ENCODE results near the gene PCCA. TPM values are rescaled to one million over a fixed set of nuclear protein-coding genes. Genes with fewer than 3 reads are reported as not detected.

PCCA gene
- total RNA-seq, 4 donors from 2014 or later = 33.8 to 40.3 (median 39.0) TPM

GRCh38 chr13:100396776-100397175 lies 307.9 kb downstream of the PCCA start:
- DNase-seq (ENCODE audit: extremely low spot score) = no peak
- H3K4me1 ChIP-seq = peaks cover 0 to 7% (median 4%) of the 10 kb centered on the region in 4 donors
- no peak overlapping the region for H3K4me3 ChIP-seq
- no peaks in the 10 kb centered on the region for H3K27me3 ChIP-seq
- 87% methylated on average over 6 of the region's 6 CpGs for WGBS
- H3K36me3 ChIP-seq = no peaks in the 10 kb centered on the region
- no peak overlapping the region for H3K27ac ChIP-seq (replicated peaks in 1 of 4)
- intact Hi-C loops (cut with DNase I) = no loop called here
- no peaks in the 10 kb centered on the region for H3K9me3 ChIP-seq
- TF ChIP-seq EP300 (IDR thresholded peaks at IDR 0.05) = no peak
- TF ChIP-seq POLR2AphosphoS5 (IDR thresholded peaks at IDR 0.05) = no peak
- TF ChIP-seq CTCF (IDR thresholded peaks at IDR 0.05) = no peak
- no peak for TF ChIP-seq POLR2A (IDR thresholded peaks at IDR 0.05; ENCODE audit: low read depth)

- Histone ChIP-seq H3K4me1 (peaks cover 0 to 3% (median 0%) of the 10 kb centered on the region in 4 donors), H3K4me3 (no peak overlapping the region), H3K36me3 (no peaks in the 10 kb centered on the region), H3K27me3 (no peaks in the 10 kb centered on the region), H3K9me3 (no peaks in the 10 kb centered on the region), H3K27ac (replicated peaks in 1 of 4) (no peak overlapping the region)
- DNase-seq (ENCODE audit: extremely low spot score) = no peak
- intact Hi-C loops (cut with DNase I) = no loop called here
- WGBS = 96% methylated on average over 4 of the region's 4 CpGs
- TF ChIP-seq CTCF (IDR thresholded peaks at IDR 0.05) = no peak
- no peak for TF ChIP-seq POLR2AphosphoS5 (IDR thresholded peaks at IDR 0.05)
These were observed 308.7 kb downstream of the PCCA start for GRCh38 chr13:100397627-100398026.

DNA sequence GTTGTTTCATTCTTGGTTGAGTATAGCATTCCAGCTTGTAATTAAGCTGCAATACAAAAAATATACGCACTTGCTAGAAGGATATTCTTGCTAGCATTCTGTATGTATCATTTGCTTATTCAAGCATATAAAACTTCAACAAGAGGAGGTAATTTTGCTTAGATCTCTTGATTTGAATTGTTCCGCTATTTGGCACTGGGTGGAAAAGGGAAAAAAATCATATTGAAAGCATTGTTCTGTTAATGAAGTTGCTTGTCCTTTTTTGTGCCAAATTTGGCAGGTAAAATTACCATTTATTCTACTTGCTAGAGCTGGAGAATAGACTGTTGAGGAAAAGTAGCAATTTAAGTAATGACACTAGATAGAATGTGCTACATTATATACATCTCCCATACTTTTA lies 309.5 kb downstream of the PCCA start:
- H3K36me3 ChIP-seq = peaks cover 0 to 2% (median 0%) of the 10 kb centered on the region in 4 donors
- no peak for DNase-seq (ENCODE audit: extremely low spot score)
- H3K9me3 ChIP-seq = no peaks in the 10 kb centered on the region
- no peak overlapping the region for H3K4me3 ChIP-seq
- H3K27ac ChIP-seq (replicated peaks in 1 of 4) = no peak overlapping the region
- TF ChIP-seq POLR2AphosphoS5 (IDR thresholded peaks at IDR 0.05) (no peak), POLR2A (IDR thresholded peaks at IDR 0.05; ENCODE audit: low read depth) (no peak), EP300 (IDR thresholded peaks at IDR 0.05) (no peak), CTCF (IDR thresholded peaks at IDR 0.05) (no peak)
- H3K4me1 ChIP-seq = no peaks in the 10 kb centered on the region
- H3K27me3 ChIP-seq = no peaks in the 10 kb centered on the region
- WGBS = 91% methylated on average over 2 of the region's 2 CpGs
- intact Hi-C loops (cut with DNase I) = no loop called here

- TF ChIP-seq POLR2AphosphoS5 (IDR thresholded peaks at IDR 0.05) (no peak), CTCF (IDR thresholded peaks at IDR 0.05) (no peak), POLR2A (IDR thresholded peaks at IDR 0.05; ENCODE audit: low read depth) (no peak), EP300 (IDR thresholded peaks at IDR 0.05) (no peak)
- Histone ChIP-seq H3K4me1 (no peaks in the 10 kb centered on the region), H3K4me3 (no peak overlapping the region), H3K9me3 (no peaks in the 10 kb centered on the region), H3K27me3 (no peaks in the 10 kb centered on the region), H3K36me3 (peaks cover 0 to 13% (median 6%) of the 10 kb centered on the region in 4 donors), H3K27ac (replicated peaks in 1 of 4) (no peak overlapping the region)
- intact Hi-C loops (cut with DNase I) = no loop called here
- WGBS = 100% methylated on average over 1 of the region's 1 CpG
- no peak for DNase-seq (ENCODE audit: extremely low spot score)
These were observed 310.6 kb downstream of the PCCA start for GRCh38 chr13:100399455-100399854.

DNA sequence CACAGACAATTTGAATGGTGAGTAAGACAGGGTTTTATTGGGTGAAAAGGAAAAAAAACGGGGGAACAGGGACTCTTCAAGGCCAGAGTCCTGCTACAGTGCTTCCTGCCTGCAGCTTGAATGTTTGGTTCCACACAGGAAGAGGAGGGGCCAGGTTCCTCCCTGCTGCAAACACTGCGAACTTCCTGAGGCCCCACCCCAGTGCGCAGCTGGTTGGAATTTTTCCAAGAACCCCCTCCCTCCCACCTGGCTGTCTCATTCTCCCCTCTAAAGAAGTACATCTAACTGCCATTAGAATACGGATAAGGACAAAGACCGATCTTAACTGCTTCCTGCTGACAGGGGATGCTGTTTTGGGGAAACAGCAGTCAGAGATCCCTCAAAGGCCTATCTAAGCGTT lies 314.8 kb downstream of the PCCA start:
- Histone ChIP-seq H3K27ac (replicated peaks in 1 of 4) (no peak overlapping the region), H3K36me3 (peaks cover 0 to 24% (median 17%) of the 10 kb centered on the region in 4 donors), H3K4me3 (no peak overlapping the region), H3K9me3 (peaks cover 3 to 29% (median 24%) of the 10 kb centered on the region in 4 donors), H3K27me3 (no peaks in the 10 kb centered on the region), H3K4me1 (no peaks in the 10 kb centered on the region)
- WGBS = 93% methylated on average over 6 of the region's 6 CpGs
- TF ChIP-seq CTCF (IDR thresholded peaks at IDR 0.05) = no peak
- no peak for DNase-seq (ENCODE audit: extremely low spot score)
- intact Hi-C loops (cut with DNase I) = no loop called here

Measured in esophagus muscularis mucosa (tissue), 4 donors.